HCEC 1CT (cell line): ENCODE results near the gene SERTM2.

Experiments
- DNase-seq: peaks from one replicate; pipeline ENCODE4 v3.0.0-alpha.2; 2017

The SERTM2 gene

GRCh38 chrX:111561851-111562250 lies 50.4 kb downstream of the SERTM2 start:
- no peak for DNase-seq

- DNase-seq, result no peak
Measured at GRCh38 chrX:111567542-111568255, 56.3 kb downstream of the SERTM2 start.

GRCh38 chrX:111568354-111568753 lies 56.9 kb downstream of the SERTM2 start:
- no peak for DNase-seq

- DNase-seq, result no peak
Measured at GRCh38 chrX:111568817-111569216, 57.4 kb downstream of the SERTM2 start.
